Measurements from ENCODE around the gene CEACAM5. TPM values are rescaled to one million over a fixed set of nuclear protein-coding genes. Genes with fewer than 3 reads are reported as not detected.

CEACAM5 gene
- polyA plus RNA-seq, 1 donor from 2014 or later, result not detected

DNA sequence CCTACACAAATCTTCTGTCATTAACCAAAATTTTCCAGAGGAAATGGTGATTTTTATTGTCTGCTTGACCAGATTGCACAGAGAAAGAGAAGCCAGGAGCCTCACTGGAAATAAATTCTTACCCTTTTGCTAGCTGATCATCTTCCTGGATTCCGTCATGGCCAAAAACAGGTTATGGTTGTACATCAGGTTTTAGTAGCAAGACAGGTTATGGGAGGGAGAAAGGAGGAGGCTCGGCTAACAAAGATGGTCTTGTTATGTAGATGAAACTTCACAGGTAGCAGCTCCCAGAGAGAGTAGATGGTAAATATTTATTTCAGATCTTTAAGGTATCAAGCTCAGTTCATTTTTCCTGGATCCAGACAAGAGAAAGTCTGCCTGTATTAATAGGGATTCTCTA lies 68.3 kb downstream of the CEACAM5 start:
- H3K27ac Mint-ChIP-seq, result no peak overlapping the region
- no peaks in the 10 kb centered on the region for H3K4me1 Mint-ChIP-seq
- H3K36me3 Mint-ChIP-seq, result no peaks in the 10 kb centered on the region
- no peak overlapping the region for H3K4me3 Mint-ChIP-seq
- H3K27me3 Mint-ChIP-seq, result peaks cover 2% of the 10 kb centered on the region
- no peaks in the 10 kb centered on the region for H3K9me3 Mint-ChIP-seq

Other genes with a start within 250 kb of the CEACAM5 start
- gene CEACAM21, start 132.5 kb upstream of the CEACAM5 start, polyA plus RNA-seq, result 30.8 TPM
- gene CEACAM4, start 81.6 kb upstream of the CEACAM5 start, polyA plus RNA-seq, result not detected
- gene CEACAM7, start 20.4 kb upstream of the CEACAM5 start, polyA plus RNA-seq, result not detected
- not detected for gene CEACAM6, start 46.9 kb downstream of the CEACAM5 start, polyA plus RNA-seq
- not detected for gene CEACAM3, start 88.0 kb downstream of the CEACAM5 start, polyA plus RNA-seq
- not detected for gene LYPD4, start 136.1 kb downstream of the CEACAM5 start, polyA plus RNA-seq
- gene DMRTC2, start 136.4 kb downstream of the CEACAM5 start, polyA plus RNA-seq, result not detected
- 7,882 TPM for gene RPS19, start 151.6 kb downstream of the CEACAM5 start, polyA plus RNA-seq
- 3,141 TPM for gene CD79A, start 168.7 kb downstream of the CEACAM5 start, polyA plus RNA-seq
- gene ARHGEF1, start 174.6 kb downstream of the CEACAM5 start, polyA plus RNA-seq, result 203 TPM
- not detected for gene ERFL, start 219.8 kb downstream of the CEACAM5 start, polyA plus RNA-seq

Measured in IgD-negative memory B cell (primary cell).